SIG-M5 treated with dmso at 0.1 percent for 504 hours (cell line): ENCODE data around the gene CASP12.

Source experiments
- DNase-seq: peaks from one replicate; lab custom pipeline; 2025; ENCODE audit not compliant: unreplicated experiment; lab: John Stamatoyannopoulos, UW

The CASP12 gene

DNA sequence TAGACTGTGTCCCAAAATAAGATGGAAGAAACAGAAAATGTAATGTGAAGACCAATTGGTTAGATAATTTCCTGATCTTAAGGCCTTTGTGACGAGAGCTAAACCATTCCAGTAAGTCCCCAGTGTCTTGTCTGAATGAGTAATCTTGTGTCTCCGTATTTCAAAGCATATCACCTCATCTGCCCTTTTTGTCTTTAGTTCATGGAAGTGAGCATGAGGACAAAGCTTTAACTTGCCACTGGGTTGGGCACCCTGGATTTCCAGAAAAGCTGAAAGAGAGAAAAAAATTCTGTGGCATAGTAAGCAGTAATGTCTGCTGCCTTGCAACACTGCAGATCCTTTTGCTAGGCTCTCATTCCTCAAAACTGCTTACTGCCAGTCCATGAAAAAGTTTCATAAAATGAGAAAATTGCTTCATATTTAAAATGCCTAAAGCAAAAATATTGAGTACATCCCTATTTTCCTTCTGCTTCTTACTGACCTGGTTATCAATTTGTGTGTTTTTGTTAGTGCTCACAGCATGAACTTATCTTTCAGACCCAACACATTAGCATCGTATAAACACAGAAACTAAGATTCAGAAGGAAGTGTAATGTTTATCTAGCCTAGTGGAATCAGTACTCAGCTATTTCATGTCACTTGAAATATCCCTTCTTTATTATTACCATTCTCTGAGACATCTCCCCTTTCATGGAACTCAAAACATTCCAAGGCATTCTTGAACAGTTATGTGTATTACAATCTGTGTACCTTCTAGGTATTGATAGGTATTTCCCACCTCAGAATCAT, 5.3 kb downstream of the CASP12 start:
- no peak for DNase-seq

DNA sequence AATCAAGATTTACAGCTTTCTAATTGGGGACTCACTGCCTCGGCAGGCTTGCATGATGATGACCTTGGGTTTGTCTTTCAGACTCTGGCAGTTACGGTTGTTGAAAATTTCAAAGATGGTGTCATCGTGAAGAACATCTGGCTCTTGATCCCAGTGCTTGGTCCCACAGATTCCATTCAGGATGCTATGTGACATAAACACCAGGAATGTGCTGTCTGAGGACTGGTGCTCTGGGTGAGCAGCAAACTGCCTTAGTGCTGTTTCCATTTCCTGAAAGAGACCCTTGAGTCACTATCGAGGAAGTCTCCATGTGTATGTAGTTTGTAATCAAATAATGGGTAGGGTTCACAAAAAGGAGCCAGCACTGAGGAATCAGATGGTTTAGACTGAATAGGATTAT, 7.1 kb downstream of the CASP12 start:
- DNase-seq, result no peak

DNA sequence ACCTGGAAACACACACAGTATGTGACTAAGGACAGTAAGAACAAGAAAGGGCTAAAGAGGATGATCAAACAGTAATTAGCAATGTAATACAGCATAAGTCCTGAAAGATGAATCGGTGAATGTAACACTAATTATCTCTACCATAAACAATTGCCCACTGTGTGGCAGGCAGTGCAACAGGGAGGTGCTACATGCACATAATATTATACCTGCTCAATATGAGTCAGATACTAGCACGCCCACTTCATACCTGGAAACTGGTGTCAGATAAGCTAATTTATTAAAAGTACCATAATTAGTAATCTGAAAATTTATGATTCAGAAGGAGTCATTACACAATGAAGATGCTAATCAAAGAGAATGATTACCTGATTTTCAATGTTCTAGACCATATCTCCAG, 14.9 kb downstream of the CASP12 start:
- no peak for DNase-seq

GRCh38 chr11:104881117-104881794, 17.0 kb downstream of the CASP12 start:
- no peak for DNase-seq

GRCh38 chr11:104879514-104880190, 18.6 kb downstream of the CASP12 start:
- DNase-seq, result no peak

DNA sequence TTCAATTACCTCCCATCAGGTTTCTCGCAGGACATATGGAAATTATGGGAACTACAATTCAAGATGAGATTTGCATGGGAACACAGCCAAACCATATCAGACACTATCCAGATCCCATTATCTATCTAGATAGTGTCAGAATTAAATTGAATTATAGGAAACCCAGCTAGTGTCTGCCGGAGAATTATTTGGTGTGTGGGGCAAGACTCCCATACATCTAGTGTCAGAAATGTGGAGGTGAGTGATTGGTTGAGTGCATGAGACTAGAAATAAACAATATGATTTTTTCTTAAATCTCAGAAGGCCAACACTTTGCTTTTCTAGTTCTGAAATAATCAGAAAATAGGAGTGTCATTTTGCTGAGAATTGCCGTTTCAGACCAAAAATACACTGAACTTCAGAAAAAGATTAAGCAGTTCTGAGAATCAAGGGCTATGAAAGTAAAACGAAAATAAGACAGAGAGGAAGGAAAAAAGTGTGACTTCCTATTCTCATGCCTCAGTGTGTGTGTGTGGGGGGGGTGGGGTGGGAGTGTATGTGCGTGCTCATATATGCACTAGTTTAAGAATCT, 21.3 kb downstream of the CASP12 start:
- no peak for DNase-seq

DNA sequence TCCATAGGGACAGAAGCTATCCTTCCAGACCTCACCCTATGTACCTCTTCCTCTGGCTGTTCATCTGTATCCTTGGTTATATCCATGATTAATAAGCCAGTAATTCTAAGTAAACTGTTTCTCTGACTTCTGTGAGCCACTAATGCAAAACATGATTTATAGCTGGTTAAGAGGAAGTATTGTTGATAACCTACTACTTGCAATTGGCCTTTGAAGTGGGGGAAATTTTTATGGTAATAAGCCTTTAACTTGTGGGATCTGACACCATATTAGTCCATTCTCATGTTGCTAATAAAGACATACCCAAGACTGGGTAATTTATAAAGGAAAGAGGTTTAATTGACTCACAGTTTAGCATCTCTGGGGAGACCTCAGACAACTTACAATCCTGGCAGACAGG, 21.9 kb downstream of the CASP12 start:
- DNase-seq, result no peak

- no peak for DNase-seq
Measured at GRCh38 chr11:104873252-104873651, 25.0 kb downstream of the CASP12 start.

- no peak for DNase-seq
Measured at GRCh38 chr11:104872393-104872792, 25.9 kb downstream of the CASP12 start.

DNA sequence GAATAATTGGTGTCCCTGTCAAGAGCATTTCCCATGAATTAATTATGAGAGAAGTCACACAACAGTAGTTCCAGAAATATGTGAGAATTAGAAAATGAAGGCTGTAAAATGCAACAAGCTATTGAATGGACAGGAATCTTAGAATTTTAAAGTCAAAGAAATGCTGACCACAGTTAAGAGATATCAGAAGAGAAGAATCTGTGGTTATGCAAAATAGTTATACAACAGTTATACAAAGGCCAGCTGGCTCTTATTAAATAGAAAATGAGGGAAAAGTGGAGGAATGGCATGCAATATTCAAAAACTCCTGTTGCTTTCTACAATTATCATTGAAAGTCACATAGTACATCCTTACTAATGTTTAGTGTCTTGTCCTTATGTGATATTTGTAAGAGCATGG, 27.4 kb downstream of the CASP12 start:
- DNase-seq, result no peak

- no peak for DNase-seq
Measured at GRCh38 chr11:104866815-104867214, 31.4 kb downstream of the CASP12 start.

GRCh38 chr11:104858882-104859775, 39.1 kb downstream of the CASP12 start:
- peak; percentile 16 for DNase-seq

GRCh38 chr11:104856607-104857006, 41.7 kb downstream of the CASP12 start:
- DNase-seq, result peak; percentile 38

DNA sequence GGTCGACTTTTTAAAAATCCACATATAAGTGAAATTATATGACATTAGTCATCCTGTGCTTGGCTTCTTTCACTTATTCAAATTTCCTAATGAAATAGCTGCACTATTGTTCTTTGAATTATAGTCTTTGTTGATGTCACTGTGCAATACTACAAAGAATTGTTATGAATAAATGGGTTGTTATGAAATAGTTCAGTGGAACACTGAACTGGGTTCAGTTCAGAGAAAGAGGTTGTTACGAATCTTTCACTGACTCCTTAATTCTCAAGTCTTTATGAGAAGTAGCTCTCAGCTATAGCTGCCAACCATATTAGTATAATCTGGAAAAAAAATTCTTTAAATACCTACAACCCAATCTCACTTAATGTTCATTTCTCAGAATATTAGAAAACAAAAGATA, 42.3 kb downstream of the CASP12 start:
- DNase-seq, result no peak

- no peak for DNase-seq
Measured at GRCh38 chr11:104853276-104853675, 45.0 kb downstream of the CASP12 start.

DNA sequence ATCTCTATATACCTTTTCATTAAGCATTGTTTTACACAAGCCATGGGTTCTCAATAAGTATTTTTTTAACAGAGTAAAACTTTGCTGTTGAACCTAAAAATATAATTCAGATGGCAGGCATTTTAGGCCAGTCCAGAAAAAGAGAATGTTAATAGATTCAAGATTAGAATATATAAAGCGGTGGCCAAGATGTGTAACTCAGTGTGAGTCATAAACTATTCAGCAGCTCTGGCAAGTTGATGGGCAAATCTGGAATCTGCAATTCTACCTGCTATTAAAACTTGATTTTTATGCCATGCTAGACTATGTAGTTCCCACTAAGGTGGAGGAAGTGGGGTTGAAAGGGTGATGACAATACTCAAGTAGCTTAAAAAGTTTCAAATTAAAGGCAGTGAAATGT, 45.4 kb downstream of the CASP12 start:
- no peak for DNase-seq

GRCh38 chr11:104846216-104846615, 52.0 kb downstream of the CASP12 start:
- DNase-seq, result no peak

DNA sequence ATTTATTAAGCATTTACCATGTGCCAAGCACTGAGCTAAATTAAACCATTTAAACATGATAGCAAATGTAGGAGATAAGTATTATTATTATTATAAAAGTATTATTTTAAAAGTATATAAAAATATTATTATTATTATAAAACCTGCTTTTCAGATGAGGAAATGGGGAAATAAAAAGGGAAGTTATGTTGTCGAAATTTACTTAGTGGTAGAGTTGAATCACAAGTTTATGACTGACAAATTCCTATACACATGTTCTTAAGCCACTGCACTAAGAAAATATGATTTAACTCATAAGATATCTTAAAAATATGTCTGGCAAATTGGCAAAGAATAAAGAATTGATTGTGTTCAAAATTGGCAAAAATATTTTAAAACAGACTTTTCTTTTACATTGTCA, 53.8 kb downstream of the CASP12 start:
- DNase-seq, result peak; percentile 35

- no peak for DNase-seq
Measured at GRCh38 chr11:104843150-104843836, 55.0 kb downstream of the CASP12 start.

- no peak for DNase-seq
Measured at GRCh38 chr11:104841973-104842525, 56.2 kb downstream of the CASP12 start.
